ENCODE results near the gene CNR1. TPM values are rescaled to one million over a fixed set of nuclear protein-coding genes. Genes with fewer than 3 reads are reported as not detected.

Gene CNR1
- total RNA-seq, 1 experiment from 2014 or later: 0.13 TPM

- ChIA-PET POLR2A (no interaction called here), CTCF (no interaction called here)
- TF ChIP-seq TCF7L2 (IDR thresholded peaks at IDR 0.05; ENCODE audit: low read depth, low read length) (no peak), CTCF (IDR thresholded peaks at IDR 0.05) (no peak), SIN3A (IDR thresholded peaks at IDR 0.05; ENCODE audit: borderline replicate concordance, insufficient read depth, low read depth, low read length) (no peak), POLR2AphosphoS5 (IDR thresholded peaks at IDR 0.05; ENCODE audit: low read depth, low read length) (no peak), REST (IDR thresholded peaks at IDR 0.05; ENCODE audit: insufficient read depth in 1 of 2, low read depth in 2 of 2, low read length in 1 of 2) (no peak)
- DNase-seq (ENCODE audit: low read depth, low spot score) (no peak), ATAC-seq (no peak)
- Histone ChIP-seq H3K27ac (ENCODE audit: low read length) (no peak overlapping the region), H3K4me1 (ENCODE audit: control insufficient read depth, insufficient read depth, low read length) (no peaks in the 10 kb centered on the region), H3K36me3 (ENCODE audit: control insufficient read depth, insufficient read depth, low read length) (no peaks in the 10 kb centered on the region), H3K9me3 (ENCODE audit: control insufficient read depth, insufficient read depth, low read depth, low read length) (no peaks in the 10 kb centered on the region), H3K4me3 (ENCODE audit: low read depth in 2 of 2, low read length in 2 of 2) (no peak overlapping the region), H3K27me3 (ENCODE audit: control insufficient read depth, insufficient read depth, low read length) (no peaks in the 10 kb centered on the region; the same call in 1 of the 2 replicates)
- in situ Hi-C loops (cut with HindIII; ENCODE audit: low pct_unique_long_range_greater_than_20kb, low sequenced_read_pairs) (no loop called here), intact Hi-C loops (cut with micrococcal nuclease; ENCODE audit: unreplicated experiment) (no loop called here)
- BruUV-seq (replicated peaks): no TSS peak
Measured at GRCh38 chr6:88142297-88142668, 23.9 kb downstream of the CNR1 start.

GRCh38 chr6:88141561-88142296 is 24.4 kb downstream of the CNR1 start:
- H3K4me3 ChIP-seq (ENCODE audit: low read depth in 2 of 2, low read length in 2 of 2): no peak overlapping the region
- DNase-seq (ENCODE audit: low read depth, low spot score) (no peak), ATAC-seq (no peak)
- ChIA-PET POLR2A (no interaction called here), CTCF (no interaction called here)
- H3K4me1 ChIP-seq (ENCODE audit: control insufficient read depth, insufficient read depth, low read length): no peaks in the 10 kb centered on the region
- TF ChIP-seq REST (IDR thresholded peaks at IDR 0.05; ENCODE audit: insufficient read depth in 1 of 2, low read depth in 2 of 2, low read length in 1 of 2): no peak
- no peak for TF ChIP-seq POLR2AphosphoS5 (IDR thresholded peaks at IDR 0.05; ENCODE audit: low read depth, low read length)
- no peak for TF ChIP-seq CTCF (IDR thresholded peaks at IDR 0.05)
- TF ChIP-seq SIN3A (IDR thresholded peaks at IDR 0.05; ENCODE audit: borderline replicate concordance, insufficient read depth, low read depth, low read length): no peak
- no peak for TF ChIP-seq TCF7L2 (IDR thresholded peaks at IDR 0.05; ENCODE audit: low read depth, low read length)
- no peaks in the 10 kb centered on the region for H3K36me3 ChIP-seq (ENCODE audit: control insufficient read depth, insufficient read depth, low read length)
- BruUV-seq (replicated peaks): no TSS peak
- intact Hi-C loops (cut with micrococcal nuclease; ENCODE audit: unreplicated experiment): no loop called here
- no peaks in the 10 kb centered on the region for H3K9me3 ChIP-seq (ENCODE audit: control insufficient read depth, insufficient read depth, low read depth, low read length)
- H3K27me3 ChIP-seq (ENCODE audit: control insufficient read depth, insufficient read depth, low read length): no peaks in the 10 kb centered on the region; the same call in 1 of the 2 replicates
- in situ Hi-C loops (cut with HindIII; ENCODE audit: low pct_unique_long_range_greater_than_20kb, low sequenced_read_pairs): no loop called here
- no peak overlapping the region for H3K27ac ChIP-seq (ENCODE audit: low read length)
